Middle frontal gyrus (tissue), 1 donor: ENCODE results near the gene PSMB5.
"Not testable (repeated sequence)": the region's sequence is repeated elsewhere in the genome, so short reads cannot be mapped to it uniquely, and the experiment has no call there.

Source experiments
- DNase-seq: peaks from one replicate; pipeline ENCODE4 v3.0.0-alpha.2; 2015; ENCODE audit warnings: low spot score; ENCODE audit errors: extremely low spot score

PSMB5 gene

GRCh38 chr14:23015618-23016017, 19.1 kb downstream of the PSMB5 start:
- DNase-seq: no peak

GRCh38 chr14:23013749-23014054, 21.0 kb downstream of the PSMB5 start:
- DNase-seq: not testable (repeated sequence)

GRCh38 chr14:23013054-23013748, 21.5 kb downstream of the PSMB5 start:
- no peak for DNase-seq

GRCh38 chr14:23009939-23010726, 24.6 kb downstream of the PSMB5 start, which contains the start of gene C14orf93:
TSS of gene C14orf93 (minus strand) at chr14:23010143. CDS start at chr14:22999023, 11,120 bp downstream.
- peak; percentile 62 for DNase-seq

- DNase-seq: no peak
These were observed 25.2 kb downstream of the PSMB5 start for GRCh38 chr14:23009483-23009938.

GRCh38 chr14:23008831-23009230, 25.9 kb downstream of the PSMB5 start:
- DNase-seq: no peak

- peak; percentile 98 for DNase-seq
These were observed 27.9 kb downstream of the PSMB5 start for GRCh38 chr14:23006544-23007419.

- DNase-seq: no peak
These were observed 28.5 kb downstream of the PSMB5 start for GRCh38 chr14:23006188-23006534.

GRCh38 chr14:23005451-23006187, 29.1 kb downstream of the PSMB5 start:
- no peak for DNase-seq

GRCh38 chr14:23004274-23004673, 30.4 kb downstream of the PSMB5 start:
- not testable (repeated sequence) for DNase-seq

- no peak for DNase-seq
These were observed 32.1 kb downstream of the PSMB5 start for GRCh38 chr14:23002592-23002991.

- DNase-seq: no peak
These were observed 33.8 kb downstream of the PSMB5 start for GRCh38 chr14:23000860-23001259.

GRCh38 chr14:22998329-22999012, 36.2 kb downstream of the PSMB5 start:
- DNase-seq: no peak

GRCh38 chr14:22997676-22998323, 36.9 kb downstream of the PSMB5 start:
- no peak for DNase-seq

- no peak for DNase-seq
These were observed 37.7 kb downstream of the PSMB5 start for GRCh38 chr14:22996768-22997654.

- no peak for DNase-seq
These were observed 38.6 kb downstream of the PSMB5 start for GRCh38 chr14:22995889-22996625.

GRCh38 chr14:22994762-22995275, 39.9 kb downstream of the PSMB5 start:
- DNase-seq: no peak

- DNase-seq: no peak
These were observed 41.2 kb downstream of the PSMB5 start for GRCh38 chr14:22993517-22993916.
